Measurements from ENCODE around the gene HSDL1. TPM values are rescaled to one million over a fixed set of nuclear protein-coding genes. Genes with fewer than 3 reads are reported as not detected.

Gene HSDL1
- total RNA-seq, 1 donor from 2014 or later: 68.2 TPM

DNA sequence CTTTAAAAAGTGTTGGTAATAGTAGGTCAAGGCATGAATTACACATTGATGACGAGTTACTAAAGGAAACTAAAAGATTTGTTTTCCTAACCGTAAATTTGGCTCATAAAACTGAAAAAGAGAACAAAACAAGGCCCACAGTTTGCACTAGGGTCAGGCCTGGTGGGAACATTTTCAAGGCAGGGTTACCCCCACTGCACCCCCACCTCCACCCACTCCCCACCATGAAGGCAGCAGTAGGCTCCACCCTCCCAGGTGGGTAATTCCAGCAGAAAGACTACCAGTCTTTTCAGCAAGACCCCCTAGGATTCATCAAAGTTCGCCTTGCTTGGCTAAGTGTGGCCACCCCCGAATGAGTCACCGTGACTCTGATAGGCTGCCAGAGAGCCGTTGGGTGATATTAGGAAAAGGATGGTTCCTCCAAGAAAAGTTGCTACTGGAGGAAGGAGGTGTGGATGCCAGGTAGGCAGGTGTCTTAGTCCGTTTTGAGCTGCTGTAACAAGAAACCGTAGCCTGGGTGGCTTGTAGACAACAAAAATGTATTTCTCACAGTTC is 8.8 kb upstream of the HSDL1 start:
- Mint-ChIP-seq H3K27me3 (ENCODE audit: low read depth) (peaks cover 21% of the 10 kb centered on the region), H3K27ac (ENCODE audit: unreplicated experiment) (no peak overlapping the region), H3K9me3 (no peaks in the 10 kb centered on the region), H3K4me3 (no peak overlapping the region), H3K4me1 (peaks cover 6% of the 10 kb centered on the region), H3K36me3 (ENCODE audit: low read depth) (no peaks in the 10 kb centered on the region)
- DNase-seq (ENCODE audit: low read depth, low spot score): no peak
- TF ChIP-seq, protein P1, sequence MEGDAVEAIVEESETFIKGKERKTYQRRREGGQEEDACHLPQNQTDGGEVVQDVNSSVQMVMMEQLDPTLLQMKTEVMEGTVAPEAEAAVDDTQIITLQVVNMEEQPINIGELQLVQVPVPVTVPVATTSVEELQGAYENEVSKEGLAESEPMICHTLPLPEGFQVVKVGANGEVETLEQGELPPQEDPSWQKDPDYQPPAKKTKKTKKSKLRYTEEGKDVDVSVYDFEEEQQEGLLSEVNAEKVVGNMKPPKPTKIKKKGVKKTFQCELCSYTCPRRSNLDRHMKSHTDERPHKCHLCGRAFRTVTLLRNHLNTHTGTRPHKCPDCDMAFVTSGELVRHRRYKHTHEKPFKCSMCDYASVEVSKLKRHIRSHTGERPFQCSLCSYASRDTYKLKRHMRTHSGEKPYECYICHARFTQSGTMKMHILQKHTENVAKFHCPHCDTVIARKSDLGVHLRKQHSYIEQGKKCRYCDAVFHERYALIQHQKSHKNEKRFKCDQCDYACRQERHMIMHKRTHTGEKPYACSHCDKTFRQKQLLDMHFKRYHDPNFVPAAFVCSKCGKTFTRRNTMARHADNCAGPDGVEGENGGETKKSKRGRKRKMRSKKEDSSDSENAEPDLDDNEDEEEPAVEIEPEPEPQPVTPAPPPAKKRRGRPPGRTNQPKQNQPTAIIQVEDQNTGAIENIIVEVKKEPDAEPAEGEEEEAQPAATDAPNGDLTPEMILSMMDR (conservative IDR thresholded peaks at IDR 0.05): no peak

GRCh38 chr16:84150926-84151325 is 5.9 kb upstream of the HSDL1 start:
- DNase-seq (ENCODE audit: low read depth, low spot score): no peak
- no peak overlapping the region for H3K4me3 Mint-ChIP-seq
- no peaks in the 10 kb centered on the region for H3K36me3 Mint-ChIP-seq (ENCODE audit: low read depth)
- peaks cover 6% of the 10 kb centered on the region for H3K4me1 Mint-ChIP-seq
- H3K27ac Mint-ChIP-seq (ENCODE audit: unreplicated experiment): no peak overlapping the region
- TF ChIP-seq, protein P1 (conservative IDR thresholded peaks at IDR 0.05): no peak
- H3K9me3 Mint-ChIP-seq: no peaks in the 10 kb centered on the region
- H3K27me3 Mint-ChIP-seq (ENCODE audit: low read depth): peaks cover 38% of the 10 kb centered on the region

DNA sequence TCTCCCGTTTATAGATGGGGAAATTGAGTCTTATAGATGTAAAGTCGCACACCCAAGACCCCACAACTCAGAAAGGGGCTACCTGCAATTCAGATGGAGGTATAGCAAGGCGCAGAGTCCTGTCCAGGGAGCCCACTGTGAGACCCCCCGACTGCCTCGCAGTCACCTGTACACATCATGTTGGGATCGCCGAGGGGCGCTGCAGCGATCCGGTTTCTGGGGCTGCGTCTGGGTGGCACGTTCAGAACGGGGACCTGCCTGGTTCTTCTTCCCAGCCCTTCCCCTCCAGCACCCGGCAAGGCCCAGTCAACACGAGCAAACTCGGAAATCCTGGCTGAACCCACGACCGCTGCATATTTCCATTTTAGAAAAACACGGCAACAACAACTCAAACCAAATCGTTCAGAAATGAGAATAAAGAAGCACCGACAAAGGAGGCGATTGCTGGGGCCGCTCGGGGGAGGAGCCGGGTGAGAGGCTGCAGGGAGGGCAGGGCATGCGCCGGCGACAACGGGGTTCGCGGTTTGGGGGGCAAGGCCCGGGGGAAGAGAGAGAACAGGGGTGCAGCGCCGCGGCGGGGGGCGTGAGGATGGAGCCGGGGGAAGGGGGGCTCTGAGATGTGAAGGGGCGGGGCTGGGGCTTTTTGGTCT is 643 bp downstream of the HSDL1 start:
- Mint-ChIP-seq H3K4me1 (peaks cover 33% of the 10 kb centered on the region), H3K36me3 (ENCODE audit: low read depth) (peaks cover 4% of the 10 kb centered on the region), H3K9me3 (no peaks in the 10 kb centered on the region), H3K27me3 (ENCODE audit: low read depth) (peaks cover 26% of the 10 kb centered on the region), H3K27ac (ENCODE audit: unreplicated experiment) (peak overlapping the region; percentile 93), H3K4me3 (peak overlapping the region; percentile 99)
- TF ChIP-seq, protein P1 (conservative IDR thresholded peaks at IDR 0.05): no peak
- peak; percentile 23 for DNase-seq (ENCODE audit: low read depth, low spot score)

- DNase-seq (ENCODE audit: low read depth, low spot score): no peak
- H3K4me1 Mint-ChIP-seq: peaks cover 38% of the 10 kb centered on the region
- peaks cover 22% of the 10 kb centered on the region for H3K27me3 Mint-ChIP-seq (ENCODE audit: low read depth)
- H3K27ac Mint-ChIP-seq (ENCODE audit: unreplicated experiment): no peak overlapping the region
- H3K4me3 Mint-ChIP-seq: peak overlapping the region; percentile 99
- TF ChIP-seq, protein P1 (conservative IDR thresholded peaks at IDR 0.05): no peak
- H3K9me3 Mint-ChIP-seq: no peaks in the 10 kb centered on the region
- peaks cover 4% of the 10 kb centered on the region for H3K36me3 Mint-ChIP-seq (ENCODE audit: low read depth)
These were observed 1.2 kb downstream of the HSDL1 start for GRCh38 chr16:84143784-84144199.

DNA sequence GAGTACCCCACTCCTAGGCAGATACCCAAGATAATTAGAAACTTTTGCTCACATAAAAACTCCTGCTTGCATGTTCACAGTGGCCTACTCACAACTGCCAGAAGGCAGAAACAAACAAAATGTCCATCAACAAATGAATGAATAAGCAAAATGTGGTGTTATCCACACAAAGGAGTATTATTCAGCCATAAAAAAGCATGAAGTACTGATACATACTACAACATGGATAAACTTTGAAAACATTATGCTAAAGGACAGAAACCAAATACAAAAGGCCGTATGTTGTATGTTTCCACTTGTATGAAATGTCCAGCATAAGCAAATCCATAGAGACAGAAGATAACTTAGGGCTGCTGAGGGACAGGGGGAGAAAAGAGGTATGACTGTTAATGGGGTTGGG is 1.9 kb downstream of the HSDL1 start:
- Mint-ChIP-seq H3K27me3 (ENCODE audit: low read depth) (peaks cover 18% of the 10 kb centered on the region), H3K4me1 (peaks cover 45% of the 10 kb centered on the region), H3K9me3 (no peaks in the 10 kb centered on the region), H3K4me3 (peak overlapping the region; percentile 99), H3K36me3 (ENCODE audit: low read depth) (peaks cover 4% of the 10 kb centered on the region), H3K27ac (ENCODE audit: unreplicated experiment) (no peak overlapping the region)
- DNase-seq (ENCODE audit: low read depth, low spot score): no peak
- TF ChIP-seq, protein P1 (conservative IDR thresholded peaks at IDR 0.05): no peak
